Measurements from ENCODE around the gene ICAM5.

- TF ChIP-seq POLR2AphosphoS5 (IDR thresholded peaks at IDR 0.05; ENCODE audit: low read depth, low read length) (no peak), TAF1 (IDR thresholded peaks at IDR 0.05; ENCODE audit: low read depth, low read length) (no peak)
Observed at GRCh38 chr19:10269333-10270179, 20.2 kb upstream of the ICAM5 start.
